GM23248 (cell line): ENCODE data around the gene TMEM126B.

Source experiments
- EZH2 ChIP-seq: fragments of 200-600 bp; sonication (generic); IDR thresholded peaks from 2 replicates; pipeline ENCODE4 v1.6.1; 2018; ENCODE audit warnings: antibody characterized with exemption, mild to moderate bottlenecking; ENCODE audit not compliant: insufficient read depth, poor library complexity, severe bottlenecking
- EZH2phosphoT487 ChIP-seq: fragments of 200-600 bp; sonication (generic); IDR thresholded peaks from 2 replicates; pipeline ENCODE4 v1.6.1; 2018; ENCODE audit warnings: antibody characterized with exemption, moderate library complexity, mild to moderate bottlenecking, low read depth; ENCODE audit not compliant: insufficient read depth

DNA sequence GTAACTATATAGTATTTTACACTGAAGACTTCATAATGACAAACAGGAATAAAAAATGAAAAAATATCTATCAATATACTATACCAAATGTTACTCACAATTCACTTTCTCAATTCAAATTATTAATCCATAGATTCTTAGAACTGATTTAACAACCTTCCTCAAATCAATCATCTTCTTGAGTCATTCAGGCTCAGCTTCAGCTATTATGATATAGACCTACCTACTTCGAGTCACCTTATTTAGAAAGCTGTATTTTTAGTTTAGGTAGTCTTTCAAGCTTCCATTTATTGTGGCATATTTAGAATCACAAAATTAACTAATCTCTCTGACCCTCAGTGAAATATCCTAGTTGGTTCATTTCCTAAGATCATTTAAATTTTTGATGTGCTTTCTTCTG, 28.4 kb downstream of the TMEM126B start:
- no peak for TF ChIP-seq EZH2
- TF ChIP-seq EZH2phosphoT487, result no peak
